Measurements from ENCODE around the gene RCAN1.

Gene RCAN1

GRCh38 chr21:34519694-34520093 lies 95.2 kb downstream of the RCAN1 start:
- no peaks in the 10 kb centered on the region for H3K4me1 ChIP-seq (ENCODE audit: control insufficient read depth, insufficient read depth, low read length)
- POLR2A ChIA-PET = no interaction called here
- no peak overlapping the region for H3K27ac ChIP-seq (ENCODE audit: extremely low read depth, low read depth, low read length)
- peaks cover 0 to 26% of the 10 kb centered on the region in 2 experiments; a peak in 1 of 3 replicates for H3K36me3 ChIP-seq (ENCODE audit: control insufficient read depth in 2 of 2, insufficient read depth in 1 of 2, low read length in 2 of 2)
- TF ChIP-seq KLF17 (tag by site-specific recombination; IDR thresholded peaks at IDR 0.05) = no peak
- no peak overlapping the region for H3K4me3 ChIP-seq (ENCODE audit: low read depth, low read length)
- no peaks in the 10 kb centered on the region for H3K9me3 ChIP-seq (ENCODE audit: control insufficient read depth, insufficient read depth, low read depth, low read length)
- CTCF ChIA-PET = interaction anchor here (0.8 to 2.8 kb wide), 3 partner anchors 24 to 157 kb away, joined by 3 to 12 read pairs (median 10); no protein-coding TSS in a partner anchor

- CTCF ChIA-PET = interaction anchor here (1.3 to 2.8 kb wide), 2 partner anchors 25 to 82 kb away, joined by 4 to 12 read pairs; no protein-coding TSS in a partner anchor
- Histone ChIP-seq H3K4me1 (ENCODE audit: control insufficient read depth, insufficient read depth, low read length) (no peaks in the 10 kb centered on the region), H3K36me3 (ENCODE audit: control insufficient read depth in 2 of 2, insufficient read depth in 1 of 2, low read length in 2 of 2) (peaks cover 0 to 26% of the 10 kb centered on the region in 2 experiments; a peak in 1 of 3 replicates), H3K27ac (ENCODE audit: extremely low read depth, low read depth, low read length) (no peak overlapping the region), H3K9me3 (ENCODE audit: control insufficient read depth, insufficient read depth, low read depth, low read length) (no peaks in the 10 kb centered on the region), H3K4me3 (ENCODE audit: low read depth, low read length) (no peak overlapping the region)
- POLR2A ChIA-PET = no interaction called here
- TF ChIP-seq ZNF202 (tag by site-specific recombination; IDR thresholded peaks at IDR 0.05; ENCODE audit: borderline replicate concordance) = no peak
- no peak for TF ChIP-seq CTCF (tag by site-specific recombination; IDR thresholded peaks at IDR 0.05)
- no peak for TF ChIP-seq ZNF23 (tag by site-specific recombination; IDR thresholded peaks at IDR 0.05; ENCODE audit: borderline replicate concordance)
- no peak for TF ChIP-seq ZNF776 (tag by site-specific recombination; IDR thresholded peaks at IDR 0.05; ENCODE audit: borderline replicate concordance)
- no peak for TF ChIP-seq GLIS2 (tag by site-specific recombination; IDR thresholded peaks at IDR 0.05)
- TF ChIP-seq KLF1 (tag by site-specific recombination; IDR thresholded peaks at IDR 0.05) = 0 out of 2 replicates have a peak, but pooled peaks have one; percentile 36
Observed at GRCh38 chr21:34519016-34519415, 95.9 kb downstream of the RCAN1 start.

GRCh38 chr21:34518301-34518700 lies 96.6 kb downstream of the RCAN1 start:
- ChIA-PET CTCF (interaction anchor here (0.7 to 2.8 kb wide), 4 partner anchors 8 to 83 kb away, joined by 3 to 12 read pairs (median 5); no protein-coding TSS in a partner anchor), POLR2A (no interaction called here)
- TF ChIP-seq ZBTB21 (tag by site-specific recombination; IDR thresholded peaks at IDR 0.05) = no peak
- no peak for TF ChIP-seq GFI1B (tag by site-specific recombination; IDR thresholded peaks at IDR 0.05)
- TF ChIP-seq ZBTB6 (tag by site-specific recombination; IDR thresholded peaks at IDR 0.05) = no peak
- no peak for TF ChIP-seq ZNF404 (tag by site-specific recombination; IDR thresholded peaks at IDR 0.05)
- TF ChIP-seq MZF1 (tag by site-specific recombination; IDR thresholded peaks at IDR 0.05; ENCODE audit: borderline replicate concordance) = no peak
- TF ChIP-seq ZNF707 (tag by site-specific recombination; IDR thresholded peaks at IDR 0.05) = no peak
- TF ChIP-seq ZNF16 (tag by site-specific recombination; IDR thresholded peaks at IDR 0.05; ENCODE audit: low read depth) = no peak
- no peak for TF ChIP-seq ZNF239 (tag by site-specific recombination; IDR thresholded peaks at IDR 0.05)
- no peak for TF ChIP-seq ZNF837 (tag by site-specific recombination; IDR thresholded peaks at IDR 0.05)
- TF ChIP-seq SCRT2 (tag by site-specific recombination; IDR thresholded peaks at IDR 0.05) = no peak
- no peak for TF ChIP-seq KLF17 (tag by site-specific recombination; IDR thresholded peaks at IDR 0.05)
- no peak for TF ChIP-seq ZNF776 (tag by site-specific recombination; IDR thresholded peaks at IDR 0.05; ENCODE audit: borderline replicate concordance)
- TF ChIP-seq ZNF626 (tag by site-specific recombination; IDR thresholded peaks at IDR 0.05) = no peak
- Histone ChIP-seq H3K4me3 (ENCODE audit: low read depth, low read length) (no peak overlapping the region), H3K27ac (ENCODE audit: extremely low read depth, low read depth, low read length) (no peak overlapping the region), H3K4me1 (ENCODE audit: control insufficient read depth, insufficient read depth, low read length) (no peaks in the 10 kb centered on the region), H3K36me3 (ENCODE audit: control insufficient read depth in 2 of 2, insufficient read depth in 1 of 2, low read length in 2 of 2) (peaks cover 0 to 26% of the 10 kb centered on the region in 2 experiments; a peak in 1 of 3 replicates), H3K9me3 (ENCODE audit: control insufficient read depth, insufficient read depth, low read depth, low read length) (no peaks in the 10 kb centered on the region)
